ENCODE measurements around the gene BAZ1B. TPM values are rescaled to one million over a fixed set of nuclear protein-coding genes. Genes with fewer than 3 reads are reported as not detected.

Gene BAZ1B
- total RNA-seq, 1 experiment from 2014 or later = 127 TPM

DNA sequence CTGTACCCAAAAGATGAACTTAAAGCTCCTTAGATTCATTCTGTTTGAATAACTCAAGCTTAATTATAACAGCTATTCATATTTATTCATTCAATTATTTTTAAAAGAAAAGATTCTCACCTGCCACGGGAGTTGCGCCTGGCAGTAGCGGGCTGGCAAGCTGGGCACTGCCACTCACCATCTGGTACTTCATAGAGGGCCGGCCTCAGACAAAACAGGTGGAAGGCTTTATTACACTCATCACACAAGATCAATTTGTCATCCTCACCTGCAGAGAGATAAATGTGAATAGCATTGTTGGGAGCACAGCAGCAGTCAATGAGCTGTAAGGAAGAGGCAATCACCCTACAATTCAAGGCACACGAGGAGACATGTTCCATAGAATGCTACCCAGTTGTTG, 72.7 kb downstream of the BAZ1B start:
- no TSS peak for BruUV-seq (replicated peaks)
- POLR2A ChIA-PET (ENCODE audit: low non-redundant PET) = no interaction called here
- CTCF ChIA-PET = no interaction called here
- H3K4me1 ChIP-seq (ENCODE audit: insufficient read depth, low read length, poor library complexity, severe bottlenecking) = no peaks in the 10 kb centered on the region
- H3K36me3 ChIP-seq (ENCODE audit: insufficient read depth, low read length, poor library complexity, severe bottlenecking) = peaks cover 81% of the 10 kb centered on the region
- no peaks in the 10 kb centered on the region for H3K27me3 ChIP-seq (replicated peaks; ENCODE audit: insufficient read depth, low read depth, low read length, poor library complexity)
- no peak for DNase-seq (ENCODE audit: low spot score)
- TF ChIP-seq, protein P1, sequence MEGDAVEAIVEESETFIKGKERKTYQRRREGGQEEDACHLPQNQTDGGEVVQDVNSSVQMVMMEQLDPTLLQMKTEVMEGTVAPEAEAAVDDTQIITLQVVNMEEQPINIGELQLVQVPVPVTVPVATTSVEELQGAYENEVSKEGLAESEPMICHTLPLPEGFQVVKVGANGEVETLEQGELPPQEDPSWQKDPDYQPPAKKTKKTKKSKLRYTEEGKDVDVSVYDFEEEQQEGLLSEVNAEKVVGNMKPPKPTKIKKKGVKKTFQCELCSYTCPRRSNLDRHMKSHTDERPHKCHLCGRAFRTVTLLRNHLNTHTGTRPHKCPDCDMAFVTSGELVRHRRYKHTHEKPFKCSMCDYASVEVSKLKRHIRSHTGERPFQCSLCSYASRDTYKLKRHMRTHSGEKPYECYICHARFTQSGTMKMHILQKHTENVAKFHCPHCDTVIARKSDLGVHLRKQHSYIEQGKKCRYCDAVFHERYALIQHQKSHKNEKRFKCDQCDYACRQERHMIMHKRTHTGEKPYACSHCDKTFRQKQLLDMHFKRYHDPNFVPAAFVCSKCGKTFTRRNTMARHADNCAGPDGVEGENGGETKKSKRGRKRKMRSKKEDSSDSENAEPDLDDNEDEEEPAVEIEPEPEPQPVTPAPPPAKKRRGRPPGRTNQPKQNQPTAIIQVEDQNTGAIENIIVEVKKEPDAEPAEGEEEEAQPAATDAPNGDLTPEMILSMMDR (conservative IDR thresholded peaks at IDR 0.05; ENCODE audit: low read depth, low read length) = no peak
- H3K4me3 ChIP-seq (ENCODE audit: low read depth, low read length, poor library complexity, severe bottlenecking) = no peak overlapping the region
- no peaks in the 10 kb centered on the region for H3K9me3 ChIP-seq (ENCODE audit: low read depth, low read length, poor library complexity, severe bottlenecking)
- intact Hi-C loops (cut with micrococcal nuclease; ENCODE audit: unreplicated experiment) = loop anchor here (5.0 kb wide), 1 partner anchor 33 kb away; no protein-coding TSS in a partner anchor
- H3K27ac ChIP-seq (ENCODE audit: low read depth, low read length, poor library complexity, severe bottlenecking) = no peak overlapping the region

DNA sequence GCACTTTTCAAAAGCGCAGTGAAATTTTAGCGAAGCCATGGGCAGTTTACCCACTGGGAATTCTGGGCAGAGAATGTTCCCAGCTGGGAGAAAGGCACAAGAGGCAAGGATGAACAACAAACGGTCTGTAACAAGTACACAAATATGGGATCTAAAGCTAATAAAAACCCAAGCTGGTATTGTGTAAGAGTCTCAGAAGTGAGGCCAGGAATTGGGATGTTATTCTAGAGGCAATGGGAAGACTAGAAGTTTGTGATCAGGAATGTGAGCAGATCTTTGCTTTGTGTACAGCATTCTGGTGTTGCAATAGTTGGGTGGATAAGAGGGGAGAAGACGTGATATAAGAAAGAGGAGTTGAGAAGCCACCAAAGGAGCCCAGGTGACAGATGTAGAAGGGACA, 73.5 kb downstream of the BAZ1B start:
- no peak overlapping the region for H3K27ac ChIP-seq (ENCODE audit: low read depth, low read length, poor library complexity, severe bottlenecking)
- H3K4me3 ChIP-seq (ENCODE audit: low read depth, low read length, poor library complexity, severe bottlenecking) = no peak overlapping the region
- H3K9me3 ChIP-seq (ENCODE audit: low read depth, low read length, poor library complexity, severe bottlenecking) = no peaks in the 10 kb centered on the region
- no peak for TF ChIP-seq EZH2 (IDR thresholded peaks at IDR 0.05; ENCODE audit: borderline replicate concordance, low read depth, low read length, poor library complexity, severe bottlenecking)
- TF ChIP-seq, protein P1 (conservative IDR thresholded peaks at IDR 0.05; ENCODE audit: low read depth, low read length) = no peak
- H3K27me3 ChIP-seq (replicated peaks; ENCODE audit: insufficient read depth, low read depth, low read length, poor library complexity) = no peaks in the 10 kb centered on the region
- BruUV-seq (replicated peaks) = no TSS peak
- DNase-seq (ENCODE audit: low spot score) = no peak
- ChIA-PET CTCF (interaction anchor here (0.6 kb wide), 1 partner anchor 98 kb away, joined by 4 read pairs; no protein-coding TSS in a partner anchor), POLR2A (ENCODE audit: low non-redundant PET) (no interaction called here)
- intact Hi-C loops (cut with micrococcal nuclease; ENCODE audit: unreplicated experiment) = loop anchor here (5.0 kb wide), 1 partner anchor 34 kb away; no protein-coding TSS in a partner anchor
- H3K4me1 ChIP-seq (ENCODE audit: insufficient read depth, low read length, poor library complexity, severe bottlenecking) = no peaks in the 10 kb centered on the region
- peaks cover 87% of the 10 kb centered on the region for H3K36me3 ChIP-seq (ENCODE audit: insufficient read depth, low read length, poor library complexity, severe bottlenecking)

DNA sequence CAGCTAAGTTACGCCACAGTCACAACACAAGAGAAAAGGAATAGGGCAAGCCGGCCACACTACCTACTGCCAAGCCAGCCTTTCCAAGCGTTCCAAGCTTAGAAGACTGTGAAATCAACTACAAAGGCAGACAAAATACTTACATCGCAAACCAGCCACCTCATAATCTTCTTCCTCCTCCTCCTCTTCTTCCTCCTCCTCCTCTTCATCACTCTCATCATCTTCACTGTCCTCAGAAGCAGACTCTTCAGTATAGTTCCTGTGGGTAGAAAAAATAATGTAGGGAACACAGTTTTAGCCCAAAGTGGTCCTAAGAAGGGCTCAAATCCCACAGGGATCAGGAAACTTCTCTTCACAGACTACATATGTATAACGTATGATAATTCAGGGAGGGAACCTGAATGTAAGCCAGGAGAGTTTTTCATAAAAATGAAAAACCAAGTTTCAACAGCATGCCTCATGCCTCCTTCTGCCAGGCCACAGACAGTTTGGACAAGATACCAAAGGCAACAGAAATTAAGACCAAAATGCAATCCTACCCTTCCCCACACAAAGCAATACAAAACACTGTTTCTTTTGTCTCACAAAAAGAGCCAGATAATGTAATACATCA, 74.9 kb downstream of the BAZ1B start:
- CTCF ChIA-PET = no interaction called here
- no peak for DNase-seq (ENCODE audit: low spot score)
- intact Hi-C loops (cut with micrococcal nuclease; ENCODE audit: unreplicated experiment) = loop anchor here (5.0 kb wide), 1 partner anchor 35 kb away; no protein-coding TSS in a partner anchor
- TF ChIP-seq EZH2 (IDR thresholded peaks at IDR 0.05; ENCODE audit: borderline replicate concordance, low read depth, low read length, poor library complexity, severe bottlenecking) = no peak
- TF ChIP-seq, protein P1 (conservative IDR thresholded peaks at IDR 0.05; ENCODE audit: low read depth, low read length) = no peak
- Histone ChIP-seq H3K4me3 (ENCODE audit: low read depth, low read length, poor library complexity, severe bottlenecking) (no peak overlapping the region), H3K27ac (ENCODE audit: low read depth, low read length, poor library complexity, severe bottlenecking) (no peak overlapping the region), H3K27me3 (replicated peaks; ENCODE audit: insufficient read depth, low read depth, low read length, poor library complexity) (no peaks in the 10 kb centered on the region), H3K9me3 (ENCODE audit: low read depth, low read length, poor library complexity, severe bottlenecking) (no peaks in the 10 kb centered on the region), H3K36me3 (ENCODE audit: insufficient read depth, low read length, poor library complexity, severe bottlenecking) (peaks cover 95% of the 10 kb centered on the region), H3K4me1 (ENCODE audit: insufficient read depth, low read length, poor library complexity, severe bottlenecking) (no peaks in the 10 kb centered on the region)
- POLR2A ChIA-PET (ENCODE audit: low non-redundant PET) = no interaction called here
- BruUV-seq (replicated peaks) = no TSS peak

Measured in A673 (cell line).